ENCODE measurements around the gene ACTRT2.

DNA sequence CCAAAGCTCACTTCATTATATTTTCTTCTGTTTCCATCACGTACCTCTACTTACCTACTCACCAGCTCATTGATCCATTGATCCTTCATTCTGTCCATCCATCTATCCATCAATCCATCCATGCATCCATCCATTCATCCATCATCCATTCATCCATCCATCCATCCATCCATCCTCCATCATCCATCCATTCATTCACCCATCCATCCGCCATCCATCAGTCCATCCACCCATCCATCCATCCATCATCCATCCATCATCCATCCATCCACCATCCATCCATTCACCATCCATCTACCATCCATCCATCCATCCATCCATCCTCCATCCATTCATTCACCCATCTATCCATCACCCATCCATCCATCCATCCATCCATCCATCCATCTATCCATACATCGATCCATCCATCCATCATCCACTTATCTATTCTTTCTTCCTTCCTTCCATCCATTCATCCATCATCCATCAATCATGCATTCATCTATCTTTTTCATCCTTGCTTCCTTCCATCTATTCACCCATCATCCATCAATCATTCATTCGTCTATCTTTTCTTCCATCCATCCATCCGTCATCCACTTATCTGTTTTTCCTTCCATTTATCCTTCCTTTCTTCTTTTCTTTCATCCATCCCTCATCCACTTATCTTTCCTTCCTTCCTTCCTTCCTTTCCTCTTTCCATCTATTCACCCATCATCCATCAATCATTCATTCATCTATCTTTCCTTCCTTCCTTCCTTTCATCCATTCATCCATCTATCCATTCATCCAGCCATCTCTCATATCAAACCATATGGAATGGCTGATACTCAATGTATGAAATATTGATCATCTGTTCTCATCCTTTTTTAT lies 35.3 kb upstream of the ACTRT2 start:
- TF ChIP-seq, protein P1, sequence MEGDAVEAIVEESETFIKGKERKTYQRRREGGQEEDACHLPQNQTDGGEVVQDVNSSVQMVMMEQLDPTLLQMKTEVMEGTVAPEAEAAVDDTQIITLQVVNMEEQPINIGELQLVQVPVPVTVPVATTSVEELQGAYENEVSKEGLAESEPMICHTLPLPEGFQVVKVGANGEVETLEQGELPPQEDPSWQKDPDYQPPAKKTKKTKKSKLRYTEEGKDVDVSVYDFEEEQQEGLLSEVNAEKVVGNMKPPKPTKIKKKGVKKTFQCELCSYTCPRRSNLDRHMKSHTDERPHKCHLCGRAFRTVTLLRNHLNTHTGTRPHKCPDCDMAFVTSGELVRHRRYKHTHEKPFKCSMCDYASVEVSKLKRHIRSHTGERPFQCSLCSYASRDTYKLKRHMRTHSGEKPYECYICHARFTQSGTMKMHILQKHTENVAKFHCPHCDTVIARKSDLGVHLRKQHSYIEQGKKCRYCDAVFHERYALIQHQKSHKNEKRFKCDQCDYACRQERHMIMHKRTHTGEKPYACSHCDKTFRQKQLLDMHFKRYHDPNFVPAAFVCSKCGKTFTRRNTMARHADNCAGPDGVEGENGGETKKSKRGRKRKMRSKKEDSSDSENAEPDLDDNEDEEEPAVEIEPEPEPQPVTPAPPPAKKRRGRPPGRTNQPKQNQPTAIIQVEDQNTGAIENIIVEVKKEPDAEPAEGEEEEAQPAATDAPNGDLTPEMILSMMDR (IDR thresholded peaks at IDR 0.05) = no peak
- no peak for TF ChIP-seq POLR2A (IDR thresholded peaks at IDR 0.05)
- TF ChIP-seq EP300 (IDR thresholded peaks at IDR 0.05) = no peak
